Progenitor cell of endocrine pancreas (in vitro differentiated cells): ENCODE data around the gene RBMS2. TPM values are rescaled to one million over a fixed set of nuclear protein-coding genes. Genes with fewer than 3 reads are reported as not detected.

Source experiments
- DNase-seq: peaks from one replicate; pipeline ENCODE4 v3.0.0; 2021; ENCODE audit warnings: low spot score; ENCODE audit not compliant: unreplicated experiment
- H3K27ac Mint-ChIP-seq: 2 replicates; pipeline ENCODE4 v1.8.0; 2021; ENCODE audit warnings: mild to moderate bottlenecking, moderate library complexity, mixed read lengths
- H3K27me3 Mint-ChIP-seq: 2 replicates; pipeline ENCODE4 v1.8.0; 2021; ENCODE audit warnings: mixed read lengths
- H3K36me3 Mint-ChIP-seq: 2 replicates; pipeline ENCODE4 v1.8.0; 2022; ENCODE audit warnings: mixed read lengths; ENCODE audit not compliant: insufficient read depth
- H3K4me1 Mint-ChIP-seq: 2 replicates; pipeline ENCODE4 v1.8.0; 2021; ENCODE audit warnings: low read depth, mixed read lengths
- H3K4me3 Mint-ChIP-seq: 2 replicates; pipeline ENCODE4 v1.8.0; 2021; ENCODE audit warnings: low read depth, mild to moderate bottlenecking, moderate library complexity, mixed read lengths
- H3K9me3 Mint-ChIP-seq: 2 replicates; pipeline ENCODE4 v1.8.0; 2021; ENCODE audit warnings: low read depth, mixed read lengths
- CTCF ChIP-seq: fragments of 200-600 bp; sonication (generic); IDR thresholded peaks from one replicate; pipeline ENCODE4 v1.5.0; 2021; ENCODE audit warnings: antibody characterized with exemption, mild to moderate bottlenecking; ENCODE audit not compliant: unreplicated experiment
- total RNA-seq: library from RNA; stranded (reverse); gene quantifications from 2 replicates; pipeline ENCODE4 v1.2.1, GENCODE V29; 2021

Gene RBMS2
- total RNA-seq, 1 donor from 2014 or later, result 65.9 TPM

- TF ChIP-seq CTCF, result no peak
- Mint-ChIP-seq H3K4me1 (no peaks in the 10 kb centered on the region), H3K36me3 (peaks cover 1% of the 10 kb centered on the region), H3K27me3 (no peaks in the 10 kb centered on the region), H3K27ac (no peak overlapping the region), H3K9me3 (no peaks in the 10 kb centered on the region), H3K4me3 (no peak overlapping the region)
- no peak for DNase-seq
Observed at GRCh38 chr12:56477521-56478225, 43.9 kb upstream of the RBMS2 start.

- no peak for TF ChIP-seq CTCF
- Mint-ChIP-seq H3K27me3 (peaks cover 1% of the 10 kb centered on the region), H3K4me1 (no peaks in the 10 kb centered on the region)
Observed at GRCh38 chr12:56479625-56480024, 42.0 kb upstream of the RBMS2 start.

GRCh38 chr12:56484566-56484965 is 37.1 kb upstream of the RBMS2 start:
- Mint-ChIP-seq H3K36me3 (peaks cover 2% of the 10 kb centered on the region), H3K9me3 (peaks cover 4% of the 10 kb centered on the region), H3K27ac (no peak overlapping the region), H3K4me3 (no peak overlapping the region), H3K27me3 (peaks cover 35% of the 10 kb centered on the region), H3K4me1 (peaks cover 6% of the 10 kb centered on the region)
- no peak for DNase-seq
- no peak for TF ChIP-seq CTCF

More at GRCh38 chr12:56479625-56480024, 42.0 kb upstream of the RBMS2 start:
- no peak overlapping the region for H3K27ac Mint-ChIP-seq
- H3K9me3 Mint-ChIP-seq, result no peaks in the 10 kb centered on the region
- no peaks in the 10 kb centered on the region for H3K36me3 Mint-ChIP-seq
- no peak overlapping the region for H3K4me3 Mint-ChIP-seq
- no peak for DNase-seq

- H3K27ac Mint-ChIP-seq, result no peak overlapping the region
- peak overlapping the region; percentile 50 for H3K4me3 Mint-ChIP-seq
- H3K36me3 Mint-ChIP-seq, result peaks cover 2% of the 10 kb centered on the region
- DNase-seq, result no peak
- TF ChIP-seq CTCF, result no peak
- H3K27me3 Mint-ChIP-seq, result peaks cover 53% of the 10 kb centered on the region
- H3K4me1 Mint-ChIP-seq, result peaks cover 6% of the 10 kb centered on the region
- peaks cover 4% of the 10 kb centered on the region for H3K9me3 Mint-ChIP-seq
Observed at GRCh38 chr12:56486694-56487093, 34.9 kb upstream of the RBMS2 start.

- peaks cover 2% of the 10 kb centered on the region for H3K36me3 Mint-ChIP-seq
- H3K4me3 Mint-ChIP-seq, result peak overlapping the region; percentile 75
- peak; percentile 17 for DNase-seq
- H3K4me1 Mint-ChIP-seq, result peaks cover 6% of the 10 kb centered on the region
- no peak overlapping the region for H3K27ac Mint-ChIP-seq
- peaks cover 4% of the 10 kb centered on the region for H3K9me3 Mint-ChIP-seq
- TF ChIP-seq CTCF, result no peak
- H3K27me3 Mint-ChIP-seq, result peaks cover 55% of the 10 kb centered on the region
Observed at GRCh38 chr12:56487448-56488040, 34.1 kb upstream of the RBMS2 start.
